ENCODE results near the gene CYP2J2. TPM values are rescaled to one million over a fixed set of nuclear protein-coding genes. Genes with fewer than 3 reads are reported as not detected.
A peak's percentile ranks its signal among the peaks of the same experiment; 100 is the strongest.

Gene CYP2J2
- total RNA-seq = under 1 TPM; 0.29 to 0.37 TPM
- polyA plus RNA-seq (2013, experiment 1 of 2) = 0.53 TPM
- 0.46 TPM for polyA plus RNA-seq (2013, experiment 2 of 2)
- long read RNA-seq, experiment 1 = 0 reads
- long read RNA-seq, experiment 2 = 0 reads
- long read RNA-seq, experiment 3, partial matches to known transcripts = 0 of 5 reads
- long read RNA-seq, experiment 3, other reads (novel, unspliced or antisense) = 0 of 5 reads
- long read RNA-seq, experiment 4 = 0 reads

DNA sequence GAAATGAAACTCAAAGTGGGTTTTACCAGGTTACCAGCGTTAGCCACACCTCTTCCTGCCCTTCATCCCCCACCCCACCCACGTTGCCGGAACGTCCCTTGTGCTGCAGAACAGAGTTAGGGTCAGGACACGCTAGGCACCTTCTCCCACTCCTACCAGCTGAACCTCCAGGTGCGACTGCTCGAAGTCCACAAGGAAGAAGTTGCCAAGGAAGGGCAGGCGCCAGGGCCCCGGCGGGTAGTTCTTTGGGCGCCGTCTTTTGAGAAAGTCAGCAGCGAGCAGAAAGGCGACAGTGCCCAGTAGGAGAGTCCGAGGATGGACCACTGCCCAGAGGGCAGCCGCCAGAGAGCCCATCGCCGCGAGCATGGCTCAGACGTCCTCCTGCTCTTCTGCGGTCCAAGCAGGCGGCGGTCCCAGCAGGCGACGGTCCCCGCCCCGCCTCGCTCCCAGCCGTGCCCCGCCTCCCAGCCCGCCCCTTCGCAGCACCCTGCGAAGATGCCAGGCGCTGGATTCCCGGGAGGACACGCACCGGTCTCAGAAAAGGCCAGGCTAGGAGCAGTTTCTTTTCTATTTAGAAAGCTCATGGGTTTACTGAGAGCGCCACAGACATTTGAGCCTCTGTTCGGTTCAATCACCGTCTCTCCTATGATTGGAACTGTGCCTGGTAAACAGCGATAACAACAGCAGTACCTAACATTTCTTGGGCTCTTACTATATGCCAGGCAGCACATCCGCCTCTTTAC is at the start of gene CYP2J2:
Gene CYP2J2 (minus strand): TSS at position 393 of the 743 bp plus-strand sequence. CDS start 27 bp downstream, at position 366.
- no peak within 1 kb of the TSS for H3K9ac ChIP-seq (ENCODE audit: extremely low read depth, low read length, poor library complexity, severe bottlenecking)
- Mint-ChIP-seq H3K27me3 (ENCODE audit: insufficient read depth) (peaks cover 75% of the 10 kb centered on the region), H3K4me1 (peaks cover 5% of the 10 kb centered on the region), H3K9me3 (peaks cover 4% of the 10 kb centered on the region), H3K4me3 (peak within 1 kb of the TSS; percentile 59), H3K27ac (no peak within 1 kb of the TSS), H3K36me3 (ENCODE audit: low read depth) (no peaks in the 10 kb centered on the region)
- H3K27ac ChIP-seq (ENCODE audit: low read depth, low read length) = no peak within 1 kb of the TSS
- 7% methylated on average over 25 to 42 of the region's 42 CpGs for WGBS, 2 experiments (ENCODE audit: insufficient coverage in 1 of 2, insufficient read length in 1 of 2)
- peaks cover 9% of the 10 kb centered on the region for H3K9me3 ChIP-seq (ENCODE audit: control insufficient read depth, low read length)
- H3K4me1 ChIP-seq (ENCODE audit: control insufficient read depth, insufficient read depth, low read length) = no peaks in the 10 kb centered on the region
- TF ChIP-seq, protein P1, sequence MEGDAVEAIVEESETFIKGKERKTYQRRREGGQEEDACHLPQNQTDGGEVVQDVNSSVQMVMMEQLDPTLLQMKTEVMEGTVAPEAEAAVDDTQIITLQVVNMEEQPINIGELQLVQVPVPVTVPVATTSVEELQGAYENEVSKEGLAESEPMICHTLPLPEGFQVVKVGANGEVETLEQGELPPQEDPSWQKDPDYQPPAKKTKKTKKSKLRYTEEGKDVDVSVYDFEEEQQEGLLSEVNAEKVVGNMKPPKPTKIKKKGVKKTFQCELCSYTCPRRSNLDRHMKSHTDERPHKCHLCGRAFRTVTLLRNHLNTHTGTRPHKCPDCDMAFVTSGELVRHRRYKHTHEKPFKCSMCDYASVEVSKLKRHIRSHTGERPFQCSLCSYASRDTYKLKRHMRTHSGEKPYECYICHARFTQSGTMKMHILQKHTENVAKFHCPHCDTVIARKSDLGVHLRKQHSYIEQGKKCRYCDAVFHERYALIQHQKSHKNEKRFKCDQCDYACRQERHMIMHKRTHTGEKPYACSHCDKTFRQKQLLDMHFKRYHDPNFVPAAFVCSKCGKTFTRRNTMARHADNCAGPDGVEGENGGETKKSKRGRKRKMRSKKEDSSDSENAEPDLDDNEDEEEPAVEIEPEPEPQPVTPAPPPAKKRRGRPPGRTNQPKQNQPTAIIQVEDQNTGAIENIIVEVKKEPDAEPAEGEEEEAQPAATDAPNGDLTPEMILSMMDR (conservative IDR thresholded peaks at IDR 0.05) = no peak
- H3K27me3 ChIP-seq (ENCODE audit: control insufficient read depth, insufficient read depth, low read length, poor library complexity, severe bottlenecking) = peaks cover 63% of the 10 kb centered on the region
- no peaks in the 10 kb centered on the region for H3K36me3 ChIP-seq (ENCODE audit: control insufficient read depth, insufficient read depth, low read length)
- peak within 1 kb of the TSS; percentile 79 for H3K4me3 ChIP-seq (ENCODE audit: low read length)
- peak; percentile 89 for DNase-seq

DNA sequence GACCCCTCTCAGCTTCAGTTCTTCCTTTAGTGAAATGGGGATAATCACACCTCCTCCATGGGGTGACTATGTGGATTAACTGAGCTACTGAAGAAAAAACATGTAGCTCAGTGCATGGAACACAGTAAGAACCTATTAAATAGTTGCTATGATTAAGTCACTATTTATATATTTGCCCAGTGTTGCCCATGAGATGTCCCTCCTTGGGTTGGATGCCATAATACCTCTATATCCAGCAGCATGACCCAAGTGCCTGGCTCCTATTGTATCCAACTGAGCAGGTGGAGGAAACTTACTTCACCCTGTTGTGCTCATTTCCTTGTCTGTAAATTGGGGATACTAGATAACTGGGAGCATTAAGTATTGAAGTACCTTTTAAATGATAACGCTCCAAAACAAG is 47.1 kb upstream of the CYP2J2 start:
- 96% methylated on average over 1 of the region's 1 CpG; no CpG with 5 or more reads in 1 of the 2 experiments for WGBS, 2 experiments (ENCODE audit: insufficient coverage in 1 of 2, insufficient read length in 1 of 2)

DNA sequence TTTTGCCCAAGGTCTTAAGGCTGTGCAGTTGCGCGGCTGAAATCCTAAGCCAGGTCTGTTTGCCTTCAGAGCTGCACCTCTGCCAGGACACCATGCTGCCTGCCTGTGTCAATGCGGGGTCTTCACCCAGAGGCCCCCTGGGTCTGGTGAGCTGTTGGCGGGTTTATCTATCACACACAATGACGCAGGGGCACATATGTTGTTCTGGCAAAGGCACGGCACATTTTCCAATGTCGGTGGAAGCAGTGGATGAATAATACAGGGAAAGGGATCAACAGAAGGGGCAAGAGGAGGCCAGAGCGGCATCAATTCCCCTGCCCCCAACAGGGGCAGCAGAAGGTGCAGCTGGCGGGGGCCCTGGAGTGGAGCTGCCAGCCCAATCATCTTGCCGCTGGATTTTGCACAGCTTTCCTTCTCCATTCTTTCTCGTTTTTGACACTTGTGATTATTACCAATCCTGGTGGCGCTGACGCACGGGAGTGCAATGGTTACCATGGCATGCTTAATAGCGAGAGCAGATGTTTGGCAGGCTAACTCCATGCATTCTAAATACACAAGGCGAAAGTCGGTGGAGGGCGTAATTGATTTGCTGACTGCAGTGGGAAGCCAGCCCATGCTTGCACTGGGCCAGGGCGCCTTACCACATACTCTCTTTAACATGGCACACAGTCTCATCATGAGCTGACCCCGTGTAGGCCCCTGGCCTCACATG is 45.8 kb upstream of the CYP2J2 start:
- Histone ChIP-seq H3K36me3 (ENCODE audit: control insufficient read depth, insufficient read depth, low read length) (no peaks in the 10 kb centered on the region), H3K9ac (ENCODE audit: extremely low read depth, low read length, poor library complexity, severe bottlenecking) (no peak overlapping the region), H3K27me3 (ENCODE audit: control insufficient read depth, insufficient read depth, low read length, poor library complexity, severe bottlenecking) (peaks cover 27% of the 10 kb centered on the region), H3K27ac (ENCODE audit: low read depth, low read length) (no peak overlapping the region), H3K4me3 (ENCODE audit: low read length) (no peak overlapping the region), H3K4me1 (ENCODE audit: control insufficient read depth, insufficient read depth, low read length) (no peaks in the 10 kb centered on the region), H3K9me3 (ENCODE audit: control insufficient read depth, low read length) (peaks cover 21% of the 10 kb centered on the region)
- Mint-ChIP-seq H3K36me3 (ENCODE audit: low read depth) (no peaks in the 10 kb centered on the region), H3K9me3 (peaks cover 10% of the 10 kb centered on the region), H3K4me3 (no peak overlapping the region), H3K27ac (no peak overlapping the region), H3K27me3 (ENCODE audit: insufficient read depth) (peaks cover 22% of the 10 kb centered on the region), H3K4me1 (peaks cover 7% of the 10 kb centered on the region)
- WGBS, 2 experiments (ENCODE audit: insufficient coverage in 1 of 2, insufficient read length in 1 of 2) = 91 to 95% methylated on average over 17 to 20 of the region's 20 CpGs
- DNase-seq = no peak
- TF ChIP-seq, protein P1 (conservative IDR thresholded peaks at IDR 0.05) = no peak

More for the DNA sequence above, 47.1 kb upstream of the CYP2J2 start:
- no peak overlapping the region for H3K27ac ChIP-seq (ENCODE audit: low read depth, low read length)
- no peak overlapping the region for H3K27ac Mint-ChIP-seq
- no peaks in the 10 kb centered on the region for H3K36me3 Mint-ChIP-seq (ENCODE audit: low read depth)
- H3K9me3 Mint-ChIP-seq = peaks cover 3% of the 10 kb centered on the region
- peaks cover 27% of the 10 kb centered on the region for H3K27me3 ChIP-seq (ENCODE audit: control insufficient read depth, insufficient read depth, low read length, poor library complexity, severe bottlenecking)
- H3K4me1 Mint-ChIP-seq = peaks cover 4% of the 10 kb centered on the region
- H3K36me3 ChIP-seq (ENCODE audit: control insufficient read depth, insufficient read depth, low read length) = no peaks in the 10 kb centered on the region
- no peak overlapping the region for H3K4me3 Mint-ChIP-seq
- peaks cover 13% of the 10 kb centered on the region for H3K9me3 ChIP-seq (ENCODE audit: control insufficient read depth, low read length)
- peaks cover 22% of the 10 kb centered on the region for H3K27me3 Mint-ChIP-seq (ENCODE audit: insufficient read depth)
- H3K4me3 ChIP-seq (ENCODE audit: low read length) = no peak overlapping the region
- TF ChIP-seq, protein P1 (conservative IDR thresholded peaks at IDR 0.05) = no peak
- H3K9ac ChIP-seq (ENCODE audit: extremely low read depth, low read length, poor library complexity, severe bottlenecking) = no peak overlapping the region
- DNase-seq = no peak
- no peaks in the 10 kb centered on the region for H3K4me1 ChIP-seq (ENCODE audit: control insufficient read depth, insufficient read depth, low read length)
